CD4-positive, alpha-beta memory T cell (primary cell): Measurements from ENCODE around the gene MTCP1. TPM values are rescaled to one million over a fixed set of nuclear protein-coding genes. Genes with fewer than 3 reads are reported as not detected.

Source experiments
- CTCF ChIA-PET: fragments of 350-600 bp; sonication (Branson Sonifier 250); formaldehyde crosslinking; loops from one replicate; lab custom pipeline; 2021; ENCODE audit warnings: inconsistent platforms; ENCODE audit not compliant: partially characterized antibody; lab: Charles Lee
- POLR2A ChIA-PET: fragments of 350-600 bp; sonication (Branson Sonifier 250); formaldehyde crosslinking; loops from one replicate; lab custom pipeline; 2021; ENCODE audit not compliant: partially characterized antibody; lab: Charles Lee
- DNase-seq, 5 donors: peaks; one replicate each; pipeline versions ENCODE4 v3.0.0 to v3.0.0-alpha.2; 2020 to 2022; ENCODE audit warnings: mixed read lengths in 1 of 5
- H3K27ac ChIP-seq: one replicate; pipeline ENCODE4 v1.7.0; 2013; ENCODE audit warnings: low read depth, low read length
- H3K27me3 ChIP-seq: 2 replicates; pipeline ENCODE4 v1.7.0; 2013; ENCODE audit warnings: mild to moderate bottlenecking, low read length, moderate library complexity; ENCODE audit not compliant: insufficient read depth
- H3K36me3 ChIP-seq: 2 replicates; pipeline ENCODE4 v1.7.0; 2013; ENCODE audit warnings: mild to moderate bottlenecking, low read length, moderate library complexity; ENCODE audit not compliant: insufficient read depth
- H3K4me1 ChIP-seq: 2 replicates; pipeline ENCODE4 v1.7.0; 2013; ENCODE audit warnings: mild to moderate bottlenecking, low read length, moderate library complexity; ENCODE audit not compliant: insufficient read depth
- H3K4me3 ChIP-seq, 2 donors: one replicate each; pipeline ENCODE4 v1.7.0; 2013; ENCODE audit warnings: low read length in 2 of 2, mild to moderate bottlenecking in 1 of 2
- H3K9me3 ChIP-seq, 2 donors: one replicate each; pipeline ENCODE4 v1.7.0; 2013; ENCODE audit warnings: low read length in 2 of 2, control low read depth in 1 of 2; ENCODE audit not compliant: control insufficient read depth in 1 of 2
- H3K27ac Mint-ChIP-seq, 7 donors: one replicate each; pipeline ENCODE4 v1.8.0; 2020 to 2021; ENCODE audit warnings: mixed read lengths in 7 of 7, mild to moderate bottlenecking in 6 of 7, inconsistent platforms in 3 of 7, moderate library complexity in 3 of 7
- H3K27me3 Mint-ChIP-seq, 2 donors: one replicate each; pipeline ENCODE4 v1.8.0; 2020 to 2021; ENCODE audit warnings: mixed read lengths in 2 of 2
- H3K36me3 Mint-ChIP-seq, 2 donors: one replicate each; pipeline ENCODE4 v1.8.0; 2020 to 2021; ENCODE audit warnings: mixed read lengths in 2 of 2, inconsistent platforms in 1 of 2, mild to moderate bottlenecking in 1 of 2
- H3K4me1 Mint-ChIP-seq, 4 donors: one replicate each; pipeline ENCODE4 v1.8.0; 2020 to 2021; ENCODE audit warnings: mixed read lengths in 4 of 4, mild to moderate bottlenecking in 1 of 4
- H3K4me3 Mint-ChIP-seq, 8 donors: one replicate each; pipeline ENCODE4 v1.8.0; 2020 to 2021; ENCODE audit warnings: mixed read lengths in 8 of 8, mild to moderate bottlenecking in 7 of 8, moderate library complexity in 6 of 8, inconsistent platforms in 3 of 8
- H3K9me3 Mint-ChIP-seq, 8 donors: one replicate each; pipeline ENCODE4 v1.8.0; 2020 to 2021; ENCODE audit warnings: mixed read lengths in 8 of 8, mild to moderate bottlenecking in 5 of 8, inconsistent platforms in 3 of 8, moderate library complexity in 1 of 8
- intact Hi-C: fragments of 100-400 bp; cut with micrococcal nuclease; formaldehyde crosslinking; loops from one replicate; pipeline ENCODE4 v1.15.1; 2023
- polyA plus RNA-seq, 2 donors: library from polyadenylated mRNA; unstranded; fragments of 300-500 nt; fragmentation: Illumina TruSeq; gene quantifications; one replicate each; pipeline ENCODE4 v1.2.3, GENCODE V29; 2021
- total RNA-seq, 2 experiments: library from RNA; stranded (reverse); gene quantifications; one replicate each; pipeline ENCODE4 v1.2.3, GENCODE V29; 2021

Gene MTCP1
- total and polyA plus RNA-seq, 4 experiments from 2014 or later: 21.8 to 44.1 (median 25.1) TPM

GRCh38 chrX:155094468-155095061 lies 23.6 kb upstream of the MTCP1 start:
- Histone ChIP-seq H3K4me1 (no peaks in the 10 kb centered on the region), H3K27ac (no peak overlapping the region), H3K4me3 (no peak overlapping the region), H3K27me3 (no peaks in the 10 kb centered on the region), H3K36me3 (peaks cover 3% of the 10 kb centered on the region), H3K9me3 (no peaks in the 10 kb centered on the region)
- no peak overlapping the region for H3K27ac Mint-ChIP-seq
- peaks cover 0 to 6% (median 4%) of the 10 kb centered on the region in 4 donors for H3K4me1 Mint-ChIP-seq
- H3K4me3 Mint-ChIP-seq: no peak overlapping the region
- CTCF ChIA-PET: interaction anchor here (0.7 to 2.0 kb wide), 5 partner anchors 9 to 177 kb away, joined by 3 to 19 read pairs (median 5); partner anchors contain the start of gene VBP1
- no peaks in the 10 kb centered on the region for H3K9me3 Mint-ChIP-seq
- H3K27me3 Mint-ChIP-seq: no peaks in the 10 kb centered on the region
- peaks cover 3 to 26% of the 10 kb centered on the region in 2 donors for H3K36me3 Mint-ChIP-seq
- intact Hi-C loops: loop anchor here (1.0 kb wide), 2 partner anchors 85 to 122 kb away; partner anchors contain the start of gene VBP1
- POLR2A ChIA-PET: interaction anchor here (1.2 kb wide), 1 partner anchor 122 kb away, joined by 3 read pairs; the partner anchor contains the start of gene VBP1
- peak; percentile 41 to 47 (median 45) for DNase-seq

GRCh38 chrX:155086961-155087735 lies 16.2 kb upstream of the MTCP1 start:
- intact Hi-C loops: loop anchor here (1.0 kb wide), 1 partner anchor 107 kb away; no protein-coding TSS in a partner anchor
- peak overlapping the region in 2 of 7 donors; percentile 11 to 67 for H3K27ac Mint-ChIP-seq
- no peaks in the 10 kb centered on the region for H3K27me3 Mint-ChIP-seq
- no peak overlapping the region for H3K27ac ChIP-seq
- no peaks in the 10 kb centered on the region for H3K9me3 ChIP-seq
- H3K4me3 Mint-ChIP-seq: no peak overlapping the region
- H3K36me3 ChIP-seq: peaks cover 4% of the 10 kb centered on the region
- H3K27me3 ChIP-seq: no peaks in the 10 kb centered on the region
- H3K9me3 Mint-ChIP-seq: no peaks in the 10 kb centered on the region
- peaks cover 0 to 29% of the 10 kb centered on the region in 2 donors for H3K36me3 Mint-ChIP-seq
- CTCF ChIA-PET: interaction anchor here (1.1 to 2.9 kb wide), 7 partner anchors 10 to 169 kb away, joined by 3 to 18 read pairs (median 4); no protein-coding TSS in a partner anchor
- H3K4me1 ChIP-seq: no peaks in the 10 kb centered on the region
- no peak for DNase-seq
- POLR2A ChIA-PET: no interaction called here
- no peak overlapping the region for H3K4me3 ChIP-seq
- peaks cover 0 to 6% (median 0%) of the 10 kb centered on the region in 4 donors for H3K4me1 Mint-ChIP-seq

GRCh38 chrX:155086202-155086840 lies 15.4 kb upstream of the MTCP1 start:
- H3K9me3 ChIP-seq: no peaks in the 10 kb centered on the region
- POLR2A ChIA-PET: no interaction called here
- Mint-ChIP-seq H3K27me3 (no peaks in the 10 kb centered on the region), H3K4me1 (peaks cover 0 to 6% (median 0%) of the 10 kb centered on the region in 4 donors), H3K27ac (peak overlapping the region in 2 of 7 donors; percentile 30 to 65), H3K4me3 (no peak overlapping the region), H3K36me3 (peaks cover 0 to 37% of the 10 kb centered on the region in 2 donors), H3K9me3 (no peaks in the 10 kb centered on the region)
- intact Hi-C loops: loop anchor here (1.0 kb wide), 1 partner anchor 106 kb away; no protein-coding TSS in a partner anchor
- H3K27ac ChIP-seq: no peak overlapping the region
- H3K27me3 ChIP-seq: no peaks in the 10 kb centered on the region
- H3K4me1 ChIP-seq: no peaks in the 10 kb centered on the region
- peak; percentile 15 to 34 (median 30) for DNase-seq
- no peak overlapping the region for H3K4me3 ChIP-seq
- CTCF ChIA-PET: interaction anchor here (1.1 to 2.9 kb wide), 8 partner anchors 9 to 168 kb away, joined by 3 to 18 read pairs (median 5); no protein-coding TSS in a partner anchor
- H3K36me3 ChIP-seq: peaks cover 4% of the 10 kb centered on the region

- POLR2A ChIA-PET: interaction anchor here (0.6 to 1.5 kb wide), 3 partner anchors 45 to 144 kb away, joined by 3 to 7 read pairs (median 3); partner anchors contain the start of gene FUNDC2
- DNase-seq: peak in 4 of 5 donors; percentile 14 to 30 (median 16)
- H3K27ac ChIP-seq: peak overlapping the region; percentile 82
- H3K9me3 ChIP-seq: no peaks in the 10 kb centered on the region
- Mint-ChIP-seq H3K27ac (peak overlapping the region; percentile 86 to 96 (median 95)), H3K27me3 (no peaks in the 10 kb centered on the region), H3K9me3 (no peaks in the 10 kb centered on the region), H3K4me3 (peak overlapping the region; percentile 87 to 96 (median 90)), H3K4me1 (peaks cover 35 to 70% (median 40%) of the 10 kb centered on the region in 4 donors), H3K36me3 (peaks cover 4 to 37% of the 10 kb centered on the region in 2 donors)
- H3K4me3 ChIP-seq: peak overlapping the region; percentile 47 to 72
- H3K27me3 ChIP-seq: no peaks in the 10 kb centered on the region
- no peaks in the 10 kb centered on the region for H3K36me3 ChIP-seq
- H3K4me1 ChIP-seq: peaks cover 43% of the 10 kb centered on the region
- CTCF ChIA-PET: no interaction called here
- intact Hi-C loops: loop anchor here (1.0 to 5.0 kb wide), 3 partner anchors 45 to 145 kb away; partner anchors contain the start of genes FUNDC2 and VBP1
Observed at GRCh38 chrX:155071694-155072280, 851 bp upstream of the MTCP1 start.

GRCh38 chrX:155070663-155070974 lies 317 bp downstream of the MTCP1 start:
- Histone ChIP-seq H3K4me3 (peak overlapping the region; percentile 47 to 59), H3K9me3 (no peaks in the 10 kb centered on the region), H3K36me3 (no peaks in the 10 kb centered on the region), H3K27me3 (no peaks in the 10 kb centered on the region), H3K4me1 (peaks cover 43% of the 10 kb centered on the region), H3K27ac (peak overlapping the region; percentile 80)
- no peaks in the 10 kb centered on the region for H3K27me3 Mint-ChIP-seq
- DNase-seq: peak in 1 of 5 donors; percentile 10
- no peaks in the 10 kb centered on the region for H3K9me3 Mint-ChIP-seq
- peaks cover 0 to 30% of the 10 kb centered on the region in 2 donors for H3K36me3 Mint-ChIP-seq
- ChIA-PET POLR2A (interaction anchor here (0.8 to 2.1 kb wide), 5 partner anchors 12 to 118 kb away, joined by 3 to 10 read pairs (median 5); partner anchors contain the start of gene FUNDC2), CTCF (interaction anchor here (1.7 kb wide), 1 partner anchor 14 kb away, joined by 8 read pairs; no protein-coding TSS in a partner anchor)
- peak overlapping the region; percentile 74 to 89 (median 82) for H3K4me3 Mint-ChIP-seq
- H3K4me1 Mint-ChIP-seq: peaks cover 35 to 69% (median 40%) of the 10 kb centered on the region in 4 donors
- intact Hi-C loops: loop anchor here (5.0 kb wide), 1 partner anchor 88 kb away; no protein-coding TSS in a partner anchor
- H3K27ac Mint-ChIP-seq: peak overlapping the region; percentile 60 to 94 (median 93)

- DNase-seq: no peak
- Histone ChIP-seq H3K4me1 (peaks cover 43% of the 10 kb centered on the region), H3K4me3 (peak overlapping the region in 1 of 2 donors; percentile 59), H3K9me3 (no peaks in the 10 kb centered on the region), H3K27me3 (no peaks in the 10 kb centered on the region), H3K27ac (peak overlapping the region; percentile 80), H3K36me3 (no peaks in the 10 kb centered on the region)
- Mint-ChIP-seq H3K9me3 (no peaks in the 10 kb centered on the region), H3K4me3 (peak overlapping the region; percentile 74 to 89 (median 82)), H3K27ac (peak overlapping the region; percentile 60 to 94 (median 91)), H3K27me3 (no peaks in the 10 kb centered on the region), H3K36me3 (peaks cover 0 to 24% of the 10 kb centered on the region in 2 donors), H3K4me1 (peaks cover 29 to 63% (median 35%) of the 10 kb centered on the region in 4 donors)
- ChIA-PET POLR2A (interaction anchor here (0.8 to 2.1 kb wide), 5 partner anchors 11 to 119 kb away, joined by 3 to 10 read pairs (median 5); partner anchors contain the start of gene FUNDC2), CTCF (interaction anchor here (1.7 kb wide), 1 partner anchor 13 kb away, joined by 8 read pairs; no protein-coding TSS in a partner anchor)
- intact Hi-C loops: loop anchor here (5.0 kb wide), 1 partner anchor 88 kb away; no protein-coding TSS in a partner anchor
Observed at GRCh38 chrX:155070038-155070437, 898 bp downstream of the MTCP1 start.
